ENCODE data around the gene POLR3E.

The POLR3E gene

GRCh38 chr16:22369221-22369811 lies 72.1 kb downstream of the POLR3E start:
- peak; percentile 25 to 36 for DNase-seq

- no peak for DNase-seq
These were observed 73.0 kb downstream of the POLR3E start for GRCh38 chr16:22370038-22370820.

GRCh38 chr16:22372882-22373661 lies 75.9 kb downstream of the POLR3E start:
- no peak for DNase-seq

GRCh38 chr16:22373662-22374310 lies 76.6 kb downstream of the POLR3E start:
- DNase-seq: no peak

- peak; percentile 82 to 83 for DNase-seq
These were observed 77.3 kb downstream of the POLR3E start, which contains the start of gene CDR2 for GRCh38 chr16:22374311-22375116. Gene CDR2 (minus strand): TSS chr16:22374619. CDS start chr16:22374309, 310 bp downstream.

GRCh38 chr16:22375117-22375962 lies 78.1 kb downstream of the POLR3E start:
- DNase-seq: no peak

- no peak for DNase-seq
These were observed 78.9 kb downstream of the POLR3E start for GRCh38 chr16:22375963-22376640.

- DNase-seq: no peak
These were observed 82.4 kb downstream of the POLR3E start for GRCh38 chr16:22379656-22380055.

GRCh38 chr16:22380529-22380928 lies 83.3 kb downstream of the POLR3E start:
- DNase-seq: no peak

GRCh38 chr16:22381392-22381791 lies 84.2 kb downstream of the POLR3E start:
- no peak for DNase-seq

- DNase-seq: no peak
These were observed 86.6 kb downstream of the POLR3E start for GRCh38 chr16:22383827-22384226.

Measured in Kasumi-1 (cell line).